GM18511 (cell line): ENCODE results near the gene RAD23B.

ENCODE experiments used
- ATAC-seq: cut with Tn5 transposase; IDR thresholded peaks from one replicate; pipeline ENCODE4 v1.9.1; 2021; ENCODE audit warnings: mild to moderate bottlenecking, moderate library complexity; ENCODE audit not compliant: unreplicated experiment

The RAD23B gene

GRCh38 chr9:107268560-107268959, 14.5 kb upstream of the RAD23B start:
- ATAC-seq, result no peak

GRCh38 chr9:107269254-107269653, 13.8 kb upstream of the RAD23B start:
- no peak for ATAC-seq

GRCh38 chr9:107269681-107270080, 13.4 kb upstream of the RAD23B start:
- no peak for ATAC-seq

- ATAC-seq, result no peak
These were observed 13.0 kb upstream of the RAD23B start for GRCh38 chr9:107270082-107270481.

- no peak for ATAC-seq
These were observed 12.5 kb upstream of the RAD23B start for GRCh38 chr9:107270580-107270979.

- peak; percentile 7 for ATAC-seq
These were observed 9.4 kb upstream of the RAD23B start for GRCh38 chr9:107273634-107274033.

- peak; percentile 66 for ATAC-seq
These were observed 9.0 kb upstream of the RAD23B start for GRCh38 chr9:107274096-107274495.

- no peak for ATAC-seq
These were observed 8.1 kb upstream of the RAD23B start for GRCh38 chr9:107274953-107275422.

GRCh38 chr9:107275530-107275929, 7.5 kb upstream of the RAD23B start:
- no peak for ATAC-seq

GRCh38 chr9:107276966-107277710, 5.9 kb upstream of the RAD23B start:
- no peak for ATAC-seq

- ATAC-seq, result no peak
These were observed 5.3 kb upstream of the RAD23B start for GRCh38 chr9:107277801-107278200.

- ATAC-seq, result no peak
These were observed 4.0 kb upstream of the RAD23B start for GRCh38 chr9:107279086-107279485.

GRCh38 chr9:107280543-107280942, 2.5 kb upstream of the RAD23B start:
- no peak for ATAC-seq

- no peak for ATAC-seq
These were observed 1.9 kb upstream of the RAD23B start for GRCh38 chr9:107281184-107281583.

- ATAC-seq, result peak; percentile 2
These were observed 984 bp upstream of the RAD23B start for GRCh38 chr9:107281922-107282667.

GRCh38 chr9:107283623-107284616, 841 bp downstream of the RAD23B start:
- ATAC-seq, result peak; percentile 44

GRCh38 chr9:107284636-107285035, 1.6 kb downstream of the RAD23B start:
- ATAC-seq, result no peak

- no peak for ATAC-seq
These were observed 2.2 kb downstream of the RAD23B start for GRCh38 chr9:107285286-107285685.

- ATAC-seq, result no peak
These were observed 3.0 kb downstream of the RAD23B start for GRCh38 chr9:107286057-107286456.

- ATAC-seq, result no peak
These were observed 5.6 kb downstream of the RAD23B start for GRCh38 chr9:107288701-107289100.

- no peak for ATAC-seq
These were observed 7.5 kb downstream of the RAD23B start for GRCh38 chr9:107290619-107291018.
